Neuron (in vitro differentiated cells): ENCODE measurements around the gene SETDB2.

Experiments
- H2AFZ ChIP-seq: one replicate; pipeline ENCODE4 v1.6.1; 2013; ENCODE audit warnings: low read depth, mild to moderate bottlenecking, inconsistent platforms, low read length, moderate library complexity
- H3K27me3 ChIP-seq: one replicate; pipeline ENCODE4 v1.6.1; 2013; ENCODE audit warnings: low read length; ENCODE audit not compliant: insufficient read depth
- H3K36me3 ChIP-seq: one replicate; pipeline ENCODE4 v1.6.1; 2013; ENCODE audit warnings: low read length; ENCODE audit not compliant: insufficient read depth
- H3K4me1 ChIP-seq: one replicate; pipeline ENCODE4 v1.6.1; 2013; ENCODE audit warnings: low read length; ENCODE audit not compliant: insufficient read depth
- H3K4me3 ChIP-seq: 2 replicates; pipeline ENCODE4 v1.5.1; 2013; ENCODE audit warnings: mild to moderate bottlenecking, low read length, moderate library complexity
- H3K9me3 ChIP-seq: one replicate; pipeline ENCODE4 v1.6.1; 2013; ENCODE audit warnings: low read length

Gene SETDB2

GRCh38 chr13:49533591-49534269 is 89.7 kb downstream of the SETDB2 start:
- peaks cover 12% of the 10 kb centered on the region for H3K36me3 ChIP-seq
- no peak overlapping the region for H3K4me3 ChIP-seq
- peaks cover 4% of the 10 kb centered on the region for H3K9me3 ChIP-seq
- H3K27me3 ChIP-seq = no peaks in the 10 kb centered on the region
- no peak overlapping the region for H2AFZ ChIP-seq
- peaks cover 3% of the 10 kb centered on the region for H3K4me1 ChIP-seq

- Histone ChIP-seq H3K4me3 (no peak overlapping the region), H3K4me1 (peaks cover 3% of the 10 kb centered on the region), H3K36me3 (peaks cover 33% of the 10 kb centered on the region), H2AFZ (no peak overlapping the region), H3K9me3 (peaks cover 3% of the 10 kb centered on the region), H3K27me3 (no peaks in the 10 kb centered on the region)
These were observed 92.2 kb downstream of the SETDB2 start for GRCh38 chr13:49536144-49536873.

- Histone ChIP-seq H3K27me3 (no peaks in the 10 kb centered on the region), H3K4me1 (peaks cover 3% of the 10 kb centered on the region), H3K4me3 (no peak overlapping the region), H3K9me3 (no peaks in the 10 kb centered on the region), H3K36me3 (peaks cover 37% of the 10 kb centered on the region), H2AFZ (no peak overlapping the region)
These were observed 94.3 kb downstream of the SETDB2 start for GRCh38 chr13:49538404-49538803.

GRCh38 chr13:49539313-49539712 is 95.2 kb downstream of the SETDB2 start:
- H3K36me3 ChIP-seq = peaks cover 40% of the 10 kb centered on the region
- no peak overlapping the region for H3K4me3 ChIP-seq
- no peak overlapping the region for H2AFZ ChIP-seq
- no peaks in the 10 kb centered on the region for H3K9me3 ChIP-seq
- H3K4me1 ChIP-seq = peaks cover 3% of the 10 kb centered on the region
- no peaks in the 10 kb centered on the region for H3K27me3 ChIP-seq

- Histone ChIP-seq H3K9me3 (no peaks in the 10 kb centered on the region), H3K27me3 (no peaks in the 10 kb centered on the region), H3K36me3 (peaks cover 38% of the 10 kb centered on the region), H2AFZ (no peak overlapping the region), H3K4me3 (no peak overlapping the region), H3K4me1 (peaks cover 3% of the 10 kb centered on the region)
These were observed 95.7 kb downstream of the SETDB2 start for GRCh38 chr13:49539746-49540145.

- Histone ChIP-seq H3K36me3 (peaks cover 40% of the 10 kb centered on the region), H3K9me3 (no peaks in the 10 kb centered on the region)
These were observed 96.5 kb downstream of the SETDB2 start for GRCh38 chr13:49540552-49540951.

GRCh38 chr13:49543656-49544055 is 99.6 kb downstream of the SETDB2 start:
- H3K27me3 ChIP-seq = no peaks in the 10 kb centered on the region
- no peak overlapping the region for H2AFZ ChIP-seq
- no peak overlapping the region for H3K4me3 ChIP-seq
- H3K9me3 ChIP-seq = no peaks in the 10 kb centered on the region
- H3K36me3 ChIP-seq = peaks cover 62% of the 10 kb centered on the region
- H3K4me1 ChIP-seq = no peaks in the 10 kb centered on the region

More at GRCh38 chr13:49540552-49540951, 96.5 kb downstream of the SETDB2 start:
- Histone ChIP-seq H2AFZ (no peak overlapping the region), H3K4me1 (peaks cover 3% of the 10 kb centered on the region), H3K27me3 (no peaks in the 10 kb centered on the region), H3K4me3 (no peak overlapping the region)
